HEK293T (cell line): ENCODE measurements around the gene SLAIN1.

Experiments
- ARNT ChIP-seq: fragments of 450-650 bp; IDR thresholded peaks from 2 replicates; pipeline ENCODE4 v1.6.1; 2017; ENCODE audit warnings: mild to moderate bottlenecking
- ELF4 ChIP-seq: fragments of 450-650 bp; IDR thresholded peaks from 2 replicates; pipeline ENCODE4 v1.6.1; 2017; ENCODE audit warnings: antibody characterized with exemption
- FOXM1 ChIP-seq: fragments of 450-650 bp; IDR thresholded peaks from 2 replicates; pipeline ENCODE4 v1.6.1; 2017; ENCODE audit warnings: mild to moderate bottlenecking, borderline replicate concordance
- NFRKB ChIP-seq: fragments of 450-650 bp; IDR thresholded peaks from 2 replicates; pipeline ENCODE4 v1.6.1; 2016; ENCODE audit warnings: mild to moderate bottlenecking, moderate library complexity
- SP1 ChIP-seq: fragments of 450-650 bp; IDR thresholded peaks from 2 replicates; pipeline ENCODE4 v1.6.1; 2017
- SUZ12 ChIP-seq: fragments of 450-650 bp; IDR thresholded peaks from 2 replicates; pipeline ENCODE4 v1.6.1; 2016; ENCODE audit warnings: mild to moderate bottlenecking
- ZNF384 ChIP-seq: fragments of 450-650 bp; IDR thresholded peaks from 2 replicates; pipeline ENCODE4 v1.6.1; 2016

GRCh38 chr13:77784515-77784914, 87.0 kb downstream of the SLAIN1 start:
- TF ChIP-seq FOXM1 (no peak), ARNT (no peak), ZNF384 (no peak), NFRKB (no peak), ELF4 (no peak), SUZ12 (no peak), SP1 (no peak)
